NOMO-1 treated with DMSO at 0.1 percent for 48 hours (cell line): ENCODE data around the gene SLC44A5.
"Not testable (repeated sequence)": the region's sequence is repeated elsewhere in the genome, so short reads cannot be mapped to it uniquely, and the experiment has no call there.

Experiments used
- DNase-seq: peaks from one replicate; lab custom pipeline; 2025; ENCODE audit not compliant: unreplicated experiment; lab: John Stamatoyannopoulos, UW

Gene SLC44A5

GRCh38 chr1:75375476-75376447 lies 235.2 kb downstream of the SLC44A5 start:
- not testable (repeated sequence) for DNase-seq

GRCh38 chr1:75373542-75374159 lies 237.3 kb downstream of the SLC44A5 start:
- no peak for DNase-seq

GRCh38 chr1:75366595-75366994 lies 244.3 kb downstream of the SLC44A5 start:
- DNase-seq, result no peak

DNA sequence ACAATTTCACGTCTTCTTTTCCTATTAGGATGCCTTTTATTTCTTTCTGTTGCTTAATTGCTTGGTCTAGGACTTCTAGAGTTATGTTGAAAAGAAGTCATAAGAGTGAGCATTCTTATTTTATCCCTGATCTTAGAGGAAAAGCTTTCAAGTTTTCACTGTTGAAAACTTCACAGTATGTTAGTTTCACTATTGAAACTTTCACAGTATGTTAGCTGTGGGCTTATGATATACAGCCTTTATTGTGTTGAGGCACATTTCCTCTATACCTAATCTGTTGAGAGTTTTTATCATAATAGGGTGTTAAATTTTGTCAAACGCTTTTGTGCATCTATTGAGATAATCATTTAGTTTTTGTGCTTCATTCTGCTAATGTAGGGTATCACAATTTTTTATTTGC lies 249.7 kb downstream of the SLC44A5 start:
- no peak for DNase-seq

DNA sequence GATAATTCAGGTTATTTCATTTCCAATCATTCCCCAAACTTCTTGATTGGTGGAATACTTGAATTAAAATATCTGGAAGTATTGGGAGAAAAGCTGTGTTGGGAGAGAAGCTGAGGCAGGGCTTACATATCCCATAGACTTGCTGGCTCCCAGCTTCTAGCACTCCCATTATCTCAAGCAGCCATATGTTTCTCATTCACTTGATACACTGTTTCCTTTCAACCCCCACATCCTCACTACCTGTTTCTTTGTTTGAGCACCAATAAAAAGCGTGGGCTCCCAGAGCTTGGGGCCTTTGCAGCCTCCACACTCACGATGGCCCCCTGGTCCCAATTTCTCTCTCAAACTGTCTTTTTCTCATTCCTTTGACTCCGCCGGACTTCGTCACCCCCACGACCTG lies 256.6 kb downstream of the SLC44A5 start:
- DNase-seq, result not testable (repeated sequence)

GRCh38 chr1:75353051-75353450 lies 257.9 kb downstream of the SLC44A5 start:
- DNase-seq, result no peak

DNA sequence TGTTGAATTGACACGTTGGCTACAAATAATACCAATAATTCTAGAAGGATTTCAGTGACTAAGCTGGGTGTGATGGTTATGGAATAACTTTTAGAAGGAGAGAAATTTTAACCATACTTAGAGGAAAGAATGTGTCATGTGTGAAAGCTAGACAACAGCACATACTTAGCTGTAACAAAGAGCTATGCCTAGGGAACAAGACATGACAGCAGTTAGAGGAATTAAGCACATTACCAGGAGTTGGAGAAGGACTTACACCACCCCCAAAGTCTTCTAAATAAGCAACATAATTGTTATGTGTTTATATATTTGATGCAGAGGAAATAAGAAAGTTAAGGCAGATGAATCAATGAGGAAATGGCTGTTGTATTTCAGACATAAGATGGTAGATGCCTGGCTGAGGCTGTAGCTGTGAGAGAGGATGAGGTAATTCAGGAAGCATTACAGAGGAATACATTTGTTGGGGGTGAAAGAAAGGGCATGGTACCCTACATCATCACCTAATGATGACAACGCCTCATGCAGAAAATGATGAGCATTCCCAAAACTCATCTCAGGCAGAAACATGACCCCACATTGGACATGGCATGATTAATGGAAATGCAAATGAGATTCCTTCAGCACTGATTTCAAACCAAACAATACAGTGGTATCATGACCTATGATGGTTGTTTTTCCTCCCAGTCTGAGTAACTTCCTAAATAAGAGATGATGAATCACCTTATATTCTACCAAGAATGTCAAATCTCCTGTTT lies 265.2 kb downstream of the SLC44A5 start:
- no peak for DNase-seq

DNA sequence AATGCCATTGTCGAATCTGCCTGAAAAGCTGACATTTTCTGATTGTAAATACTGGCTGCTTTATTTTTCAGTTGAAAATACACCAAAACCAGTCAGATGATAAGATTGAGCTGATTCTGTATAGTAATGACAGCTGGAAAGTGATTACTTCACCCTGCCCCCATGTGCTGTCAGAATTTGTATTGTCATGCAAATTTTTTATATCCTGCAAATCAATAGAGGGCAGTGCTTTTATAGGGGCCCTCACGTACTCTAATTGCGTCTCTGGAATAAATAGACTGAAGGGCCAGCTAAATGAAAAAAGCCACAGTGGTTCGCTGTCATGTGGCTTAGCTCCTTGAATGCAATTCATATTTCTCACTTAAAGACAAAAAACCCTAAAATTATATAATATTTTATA lies 268.1 kb downstream of the SLC44A5 start:
- DNase-seq, result no peak

- no peak for DNase-seq
These were observed 269.4 kb downstream of the SLC44A5 start for GRCh38 chr1:75341537-75341936.

DNA sequence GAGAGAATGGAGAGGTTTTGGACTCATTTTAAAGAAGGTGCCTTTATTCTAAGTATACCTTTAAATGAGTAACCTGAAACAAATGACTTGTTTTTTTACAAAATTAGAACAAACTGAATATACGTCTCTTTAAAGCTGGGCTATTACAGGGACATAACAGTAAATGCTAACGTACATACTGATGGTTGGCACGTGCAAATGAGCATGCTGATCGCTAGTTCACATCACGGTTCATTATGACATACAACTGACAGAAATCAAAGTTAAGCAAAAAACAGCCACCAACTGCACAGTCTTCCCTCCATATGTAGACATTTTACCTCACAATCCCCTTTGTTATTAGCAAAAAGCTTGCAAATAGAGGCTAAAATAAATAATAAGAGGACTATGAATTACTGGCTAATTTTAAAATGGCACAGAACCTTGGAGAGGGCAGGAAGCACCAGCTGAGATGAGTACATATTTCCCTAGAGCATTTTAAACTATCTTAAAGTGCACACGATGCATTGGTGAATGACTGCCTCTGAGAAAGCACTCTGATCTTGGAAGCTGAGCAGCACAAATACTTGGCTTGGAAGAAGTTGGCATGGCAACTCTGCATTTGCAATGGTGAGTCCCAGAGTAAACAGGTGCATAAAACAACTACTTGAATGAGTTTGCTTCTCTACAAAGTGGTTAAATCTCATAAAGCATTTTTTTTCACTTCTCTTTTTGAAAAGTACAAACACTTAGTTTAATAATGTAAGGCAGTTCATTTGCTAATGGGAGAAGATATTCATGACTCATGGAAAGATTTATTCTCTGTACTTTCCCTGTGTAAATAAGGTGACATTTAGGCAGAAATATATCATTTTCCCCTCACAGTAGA lies 272.1 kb downstream of the SLC44A5 start:
- no peak for DNase-seq

- no peak for DNase-seq
These were observed 276.0 kb downstream of the SLC44A5 start for GRCh38 chr1:75334876-75335389.

DNA sequence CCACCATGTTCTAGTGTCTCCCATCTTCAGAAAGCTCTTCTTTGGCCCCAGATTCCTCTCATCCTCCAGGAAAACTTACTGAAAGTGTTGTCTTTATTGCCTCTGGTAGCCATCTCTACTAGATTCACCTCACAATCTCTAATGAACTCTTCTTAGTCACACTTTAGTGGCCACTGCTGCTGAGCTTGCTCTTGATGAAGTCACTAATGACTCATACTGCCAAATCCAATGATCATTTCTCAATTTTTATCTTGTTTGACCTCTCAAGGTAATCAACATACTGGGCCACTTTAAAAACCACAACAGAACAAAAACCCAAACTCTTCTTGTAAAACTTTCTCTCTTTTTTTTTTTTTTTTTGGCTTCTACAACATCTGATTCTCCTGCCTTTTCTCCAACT lies 280.3 kb downstream of the SLC44A5 start:
- DNase-seq, result no peak

DNA sequence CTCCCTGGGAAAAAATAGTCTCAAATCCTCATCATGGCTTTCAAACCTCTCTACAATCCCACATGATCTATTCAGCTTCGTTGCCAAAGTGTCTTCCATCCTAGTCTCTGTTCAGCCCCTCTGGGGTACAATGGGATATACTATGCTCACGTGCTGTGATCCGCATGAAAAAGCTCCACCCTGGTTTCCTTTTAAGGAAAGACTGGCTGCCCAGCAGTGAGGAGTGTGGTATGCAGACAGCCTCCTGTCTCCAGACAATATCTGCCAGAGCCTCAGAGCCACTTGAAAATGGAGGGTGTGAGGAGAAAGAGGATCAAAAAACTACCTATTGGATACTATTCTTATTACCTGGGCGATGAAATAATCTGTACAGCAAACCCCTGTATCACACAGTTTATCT lies 282.2 kb downstream of the SLC44A5 start:
- DNase-seq, result no peak

DNA sequence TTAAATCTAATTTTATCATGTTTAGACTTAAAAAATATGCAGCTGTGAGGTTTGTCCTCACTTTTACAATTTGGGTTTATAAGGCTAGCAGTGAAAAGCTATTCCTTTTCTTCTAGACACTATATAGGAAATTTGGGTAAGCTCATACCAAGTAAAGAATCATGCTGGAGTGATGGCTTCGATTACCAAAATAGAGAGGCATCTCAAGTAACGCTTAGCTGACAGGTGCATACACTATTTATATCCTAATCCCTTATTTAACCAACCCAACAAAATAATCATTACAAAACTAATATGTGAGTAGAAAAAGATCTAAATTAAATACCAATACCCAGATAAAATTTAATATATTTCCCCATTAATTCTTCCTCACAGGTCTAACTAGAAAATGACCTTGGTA lies 283.5 kb downstream of the SLC44A5 start:
- no peak for DNase-seq

- DNase-seq, result no peak
These were observed 292.9 kb downstream of the SLC44A5 start for GRCh38 chr1:75317976-75318375.

DNA sequence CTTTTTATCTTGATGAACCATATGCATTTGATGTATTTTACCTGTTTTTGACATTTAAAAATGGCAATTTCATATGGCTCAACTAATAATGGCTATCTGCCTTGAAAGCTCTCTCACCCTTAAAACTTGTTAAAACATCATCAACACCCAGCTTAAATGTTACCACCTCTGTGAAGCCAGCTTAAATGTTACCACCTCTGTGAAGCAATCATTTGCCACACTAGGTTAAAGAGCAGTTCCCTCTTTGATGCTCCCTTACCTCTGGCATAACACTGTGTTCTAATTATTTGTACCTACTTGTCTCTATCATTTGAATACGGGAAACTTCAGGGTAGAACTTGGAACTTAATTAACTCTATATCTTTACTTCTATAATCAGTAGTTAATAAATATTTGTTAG lies 294.7 kb downstream of the SLC44A5 start:
- no peak for DNase-seq

- DNase-seq, result no peak
These were observed 298.3 kb downstream of the SLC44A5 start for GRCh38 chr1:75312620-75313019.

DNA sequence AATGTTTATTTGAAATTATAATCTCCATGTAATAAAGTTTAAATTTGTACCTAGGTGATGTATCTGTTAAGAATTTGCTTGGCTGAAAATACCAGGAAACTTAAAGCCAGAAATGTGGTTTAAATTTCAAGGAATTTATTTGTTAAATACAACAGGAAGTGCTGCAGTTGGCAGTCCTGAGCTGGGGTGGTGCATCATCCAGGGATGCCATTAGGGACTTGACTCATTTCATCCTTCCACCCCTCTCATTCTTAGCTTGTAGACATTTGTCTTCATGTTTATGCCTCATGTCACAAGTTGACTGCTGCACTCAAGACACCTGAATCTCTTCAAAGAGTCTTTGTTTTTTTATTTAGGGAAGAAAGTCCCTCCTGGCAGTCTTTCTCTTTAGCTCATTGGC lies 300.8 kb downstream of the SLC44A5 start:
- no peak for DNase-seq

- DNase-seq, result no peak
These were observed 302.5 kb downstream of the SLC44A5 start for GRCh38 chr1:75308365-75308764.

DNA sequence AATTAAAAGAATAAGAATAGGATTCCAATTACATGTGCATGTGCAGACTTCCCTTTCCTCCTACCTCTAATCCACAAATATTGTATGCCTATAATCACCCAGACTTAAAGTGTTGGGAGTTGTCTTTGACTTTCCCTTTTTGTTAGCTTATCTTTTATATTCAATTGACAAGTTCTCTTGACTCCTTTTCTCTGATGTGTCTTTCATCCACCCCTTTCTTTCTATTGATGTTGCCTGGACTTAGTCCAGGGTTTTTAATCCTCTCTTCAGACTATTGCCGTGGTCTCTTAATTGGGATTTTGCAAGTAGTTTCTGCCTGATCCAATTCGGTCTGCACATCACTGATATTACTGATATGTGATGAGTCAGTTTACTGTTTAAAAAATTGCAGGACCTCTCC lies 305.9 kb downstream of the SLC44A5 start:
- no peak for DNase-seq
